ENCODE results near the gene DCUN1D2.

Gene DCUN1D2

DNA sequence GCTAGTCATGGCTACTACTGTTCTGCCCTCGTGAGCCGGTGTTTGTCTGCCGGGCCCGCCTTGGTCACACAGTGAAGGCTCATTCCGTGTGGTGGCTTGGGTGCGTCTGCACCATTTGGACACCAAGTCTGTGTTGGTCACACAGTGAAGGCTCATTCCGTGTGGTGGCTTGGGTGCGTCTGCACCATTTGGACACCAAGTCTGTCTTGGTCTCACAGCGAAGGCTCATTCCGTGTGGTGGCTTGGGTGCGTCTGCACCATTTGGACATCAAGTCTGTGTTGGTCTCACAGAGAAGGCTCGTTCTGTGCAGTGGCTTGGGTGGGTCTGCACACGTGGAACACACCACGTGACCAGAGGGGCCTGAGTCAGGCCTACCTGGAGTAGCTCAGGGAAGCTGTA lies 29.0 kb upstream of the DCUN1D2 start:
- DNase-seq (ENCODE audit: low spot score) = no peak

GRCh38 chr13:113518076-113518803 lies 27.7 kb upstream of the DCUN1D2 start:
- no peak for DNase-seq (ENCODE audit: low spot score)

GRCh38 chr13:113514847-113515246 lies 24.3 kb upstream of the DCUN1D2 start:
- no peak for DNase-seq (ENCODE audit: low spot score)

GRCh38 chr13:113513761-113514160 lies 23.2 kb upstream of the DCUN1D2 start:
- no peak for DNase-seq (ENCODE audit: low spot score)

- no peak for DNase-seq (ENCODE audit: low spot score)
Measured at GRCh38 chr13:113511361-113511760, 20.9 kb upstream of the DCUN1D2 start.

DNA sequence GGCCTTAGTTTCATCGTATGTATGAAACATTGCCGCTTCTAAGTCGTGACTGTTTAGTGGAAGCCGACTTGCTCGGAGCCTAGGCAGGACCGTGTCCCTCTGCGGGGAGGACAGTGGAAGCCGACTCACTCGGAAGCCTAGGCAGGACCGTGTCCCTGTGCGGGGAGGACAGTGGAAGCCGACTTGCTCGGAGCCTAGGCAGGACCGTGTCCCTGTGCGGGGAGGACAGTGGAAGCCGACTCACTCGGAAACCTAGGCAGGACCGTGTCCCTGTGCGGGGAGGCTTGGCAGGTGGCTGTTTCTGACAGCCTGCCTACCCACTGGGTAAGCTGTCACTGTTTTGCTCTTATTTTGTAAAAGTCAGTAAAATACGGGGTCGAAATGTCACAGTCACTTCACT lies 20.4 kb upstream of the DCUN1D2 start:
- no peak for DNase-seq (ENCODE audit: low spot score)

- DNase-seq (ENCODE audit: low spot score) = no peak
Measured at GRCh38 chr13:113509989-113510388, 19.5 kb upstream of the DCUN1D2 start.

GRCh38 chr13:113508521-113509254 lies 18.2 kb upstream of the DCUN1D2 start:
- no peak for DNase-seq (ENCODE audit: low spot score)

DNA sequence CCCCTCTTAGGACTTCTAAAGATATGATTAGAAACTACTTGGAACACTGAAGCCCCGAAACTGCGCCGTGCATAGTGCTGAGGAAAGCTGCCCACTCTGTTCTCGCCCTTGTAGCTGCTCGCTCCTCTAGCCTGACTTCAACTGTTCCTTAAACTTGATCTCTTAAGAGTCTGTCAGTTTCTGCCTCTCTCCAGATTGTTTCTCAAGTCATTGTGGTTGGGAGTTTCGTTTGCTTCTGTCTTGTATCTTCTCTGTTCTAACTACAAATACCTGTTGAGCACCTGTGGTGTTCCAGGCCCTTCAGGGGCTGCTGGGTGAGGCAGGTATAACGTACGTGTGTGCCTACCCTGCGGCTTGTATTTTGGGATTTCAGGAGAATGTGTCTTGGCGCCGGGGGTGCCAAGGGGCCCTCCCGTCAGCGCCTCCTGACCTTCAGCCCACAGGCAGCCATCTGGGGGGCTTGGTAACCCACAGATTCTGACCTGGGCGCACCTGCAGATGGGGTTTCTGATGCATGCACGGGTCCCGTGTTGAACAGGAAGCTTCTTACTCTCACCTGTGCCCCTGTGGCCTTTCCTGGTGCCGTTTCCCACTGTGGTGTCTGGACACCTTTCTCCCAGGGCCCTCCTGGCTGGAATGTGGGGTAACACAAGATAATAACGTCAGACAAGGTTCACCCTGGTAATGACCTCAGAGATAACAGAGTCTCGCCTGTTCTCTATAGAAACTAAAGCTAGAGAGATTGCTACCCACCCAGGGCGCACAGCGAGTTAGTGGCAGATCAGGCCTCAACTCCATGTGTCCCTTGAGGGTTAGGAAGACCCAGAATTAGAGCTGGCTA lies 17.2 kb upstream of the DCUN1D2 start:
- no peak for DNase-seq (ENCODE audit: low spot score)

GRCh38 chr13:113506871-113507388 lies 16.4 kb upstream of the DCUN1D2 start:
- no peak for DNase-seq (ENCODE audit: low spot score)

- DNase-seq (ENCODE audit: low spot score) = no peak
Measured at GRCh38 chr13:113506025-113506685, 15.6 kb upstream of the DCUN1D2 start.

DNA sequence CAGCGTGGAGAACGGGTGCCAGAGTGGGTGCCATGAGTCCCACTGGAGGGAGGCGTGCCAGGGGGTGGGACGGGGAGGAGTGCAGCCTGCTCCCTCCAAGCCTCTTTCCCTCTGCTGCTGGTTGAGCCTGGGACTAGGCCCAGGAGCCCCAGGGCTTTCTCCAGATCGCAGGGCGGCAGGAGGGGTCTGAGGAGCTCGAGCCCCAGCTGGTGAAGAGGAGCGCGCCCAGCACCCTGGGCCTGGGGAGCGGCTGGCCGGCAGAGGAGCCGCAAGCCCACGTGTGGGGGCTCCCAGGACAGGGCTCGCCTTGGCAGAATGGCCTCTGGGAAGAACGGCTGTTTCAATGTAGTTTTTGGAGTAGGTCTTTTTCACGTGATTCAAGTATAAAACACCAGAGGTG lies 12.2 kb upstream of the DCUN1D2 start:
- DNase-seq (ENCODE audit: low spot score) = no peak

- peak; percentile 60 for DNase-seq (ENCODE audit: low spot score)
Measured at GRCh38 chr13:113500530-113501265, 10.2 kb upstream of the DCUN1D2 start.

GRCh38 chr13:113499936-113500335 lies 9.4 kb upstream of the DCUN1D2 start:
- no peak for DNase-seq (ENCODE audit: low spot score)

DNA sequence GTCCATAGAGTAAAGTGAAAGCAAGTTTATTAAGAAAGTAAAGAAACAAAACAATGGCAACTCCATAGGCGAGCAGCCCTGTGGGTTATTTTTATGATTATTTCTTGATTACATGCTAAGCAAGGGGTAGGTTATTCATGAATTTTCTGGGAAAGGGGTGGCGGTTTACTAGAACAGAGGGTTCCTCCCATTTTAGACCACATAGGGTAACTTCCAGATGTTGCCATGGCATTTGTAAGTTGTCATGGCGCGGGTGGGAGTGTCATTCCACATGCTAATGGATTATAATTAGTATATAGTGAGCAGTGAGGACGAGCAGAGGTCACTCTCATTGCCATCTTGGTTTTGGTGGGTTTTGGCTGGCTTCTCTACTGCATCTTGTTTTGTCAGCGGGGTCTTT lies 8.4 kb upstream of the DCUN1D2 start:
- no peak for DNase-seq (ENCODE audit: low spot score)

DNA sequence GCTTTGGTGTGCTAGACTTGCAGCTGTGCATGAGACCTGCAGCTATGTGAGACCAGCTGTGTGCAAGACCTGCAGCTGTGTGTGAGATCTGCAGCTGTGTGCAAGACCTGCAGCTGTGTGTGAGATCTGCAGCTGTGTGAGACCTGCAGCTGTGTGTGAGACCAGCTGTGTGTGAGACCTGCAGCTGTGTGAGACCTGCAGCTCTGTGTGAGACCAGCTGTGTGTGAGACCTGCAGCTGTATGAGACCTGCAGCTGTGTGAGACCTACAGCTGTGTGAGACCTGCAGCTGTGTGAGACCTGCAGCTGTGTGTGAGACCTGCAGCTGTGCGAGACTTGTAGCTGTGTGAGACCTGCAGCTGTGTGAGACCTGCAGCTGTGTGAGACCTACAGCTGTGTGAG lies 6.7 kb upstream of the DCUN1D2 start:
- no peak for DNase-seq (ENCODE audit: low spot score)

DNA sequence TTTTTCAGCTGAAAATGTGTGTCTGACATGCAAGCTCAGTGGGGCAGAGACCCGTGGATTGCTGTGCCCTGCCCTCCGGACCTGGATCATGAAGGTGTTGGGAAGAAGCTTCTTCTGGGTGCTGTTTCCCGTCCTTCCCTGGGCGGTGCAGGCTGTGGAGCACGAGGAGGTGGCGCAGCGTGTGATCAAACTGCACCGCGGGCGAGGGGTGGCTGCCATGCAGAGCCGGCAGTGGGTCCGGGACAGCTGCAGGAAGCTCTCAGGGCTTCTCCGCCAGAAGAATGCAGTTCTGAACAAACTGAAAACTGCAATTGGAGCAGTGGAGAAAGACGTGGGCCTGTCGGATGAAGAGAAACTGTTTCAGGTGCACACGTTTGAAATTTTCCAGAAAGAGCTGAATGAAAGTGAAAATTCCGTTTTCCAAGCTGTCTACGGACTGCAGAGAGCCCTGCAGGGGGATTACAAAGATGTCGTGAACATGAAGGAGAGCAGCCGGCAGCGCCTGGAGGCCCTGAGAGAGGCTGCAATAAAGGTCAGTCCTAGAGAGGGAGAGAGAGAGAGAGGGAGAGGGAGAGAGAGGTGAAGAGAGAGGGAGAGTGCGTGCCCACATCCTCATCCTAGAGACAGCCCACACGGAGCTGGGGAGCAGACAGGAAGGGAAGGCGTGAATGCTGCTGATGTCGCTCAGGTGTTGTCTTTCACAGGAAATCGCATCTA lies 5.1 kb upstream of the DCUN1D2 start:
- no peak for DNase-seq (ENCODE audit: low spot score)

DNA sequence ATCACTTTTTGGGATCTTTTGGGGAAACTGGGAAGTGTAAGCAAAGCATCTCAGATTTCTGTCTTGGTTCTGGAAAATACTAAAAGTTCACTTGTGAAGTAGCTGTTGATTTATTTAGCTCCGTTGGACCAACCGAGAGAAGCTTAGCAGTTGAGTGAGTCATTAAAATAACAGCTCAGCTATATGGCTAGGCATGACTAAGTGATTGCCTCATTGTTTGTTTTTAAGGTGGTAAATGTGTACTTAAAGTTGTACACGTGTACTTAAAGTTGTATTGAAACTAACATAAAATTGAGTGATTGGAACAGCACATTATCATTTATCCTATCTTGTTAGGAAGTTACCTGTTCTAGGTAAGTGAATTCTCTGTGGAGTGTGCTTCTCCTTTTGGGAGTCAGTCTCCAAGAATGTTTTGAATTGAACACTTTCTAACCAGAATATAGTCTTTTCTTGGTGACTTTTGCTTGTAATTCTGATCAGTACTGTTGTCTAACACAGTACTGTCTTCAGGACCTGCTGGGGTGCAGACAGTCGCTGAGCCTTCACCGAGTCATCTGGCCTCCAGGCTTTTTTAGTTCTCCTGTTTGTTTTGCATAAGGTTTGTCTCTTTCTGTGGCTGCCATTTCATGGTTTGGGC lies 2.9 kb upstream of the DCUN1D2 start:
- DNase-seq (ENCODE audit: low spot score) = no peak

DNA sequence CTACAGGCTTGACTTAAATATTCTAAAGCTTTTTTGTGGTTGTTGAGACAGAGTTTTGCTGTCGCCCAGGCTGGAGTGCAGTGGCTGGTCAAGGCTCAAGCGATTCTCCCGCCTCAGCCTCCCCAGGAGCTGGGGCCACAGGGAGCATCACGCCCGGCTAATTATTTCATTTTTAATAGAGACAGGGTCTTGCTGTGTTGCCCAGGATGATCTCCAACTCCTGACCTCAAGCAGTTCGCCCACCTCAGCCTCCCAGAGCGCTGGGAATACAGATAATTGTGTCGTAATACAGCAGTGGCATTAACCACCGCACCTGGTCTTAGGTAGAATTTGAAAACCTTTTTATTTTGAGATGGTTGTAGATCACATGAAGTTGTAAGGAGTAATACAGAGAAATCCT lies 1.5 kb upstream of the DCUN1D2 start:
- DNase-seq (ENCODE audit: low spot score) = no peak

GRCh38 chr13:113491418-113491883 lies 940 bp upstream of the DCUN1D2 start:
- no peak for DNase-seq (ENCODE audit: low spot score)

All from cerebellar cortex (tissue), 1 donor.